ENCODE results near the gene IRF4.
"Not testable (repeated sequence)": the region's sequence is repeated elsewhere in the genome, so short reads cannot be mapped to it uniquely, and the experiment has no call there.

Gene IRF4

GRCh38 chr6:366389-367297 lies 24.9 kb upstream of the IRF4 start:
- DNase-seq, result no peak

DNA sequence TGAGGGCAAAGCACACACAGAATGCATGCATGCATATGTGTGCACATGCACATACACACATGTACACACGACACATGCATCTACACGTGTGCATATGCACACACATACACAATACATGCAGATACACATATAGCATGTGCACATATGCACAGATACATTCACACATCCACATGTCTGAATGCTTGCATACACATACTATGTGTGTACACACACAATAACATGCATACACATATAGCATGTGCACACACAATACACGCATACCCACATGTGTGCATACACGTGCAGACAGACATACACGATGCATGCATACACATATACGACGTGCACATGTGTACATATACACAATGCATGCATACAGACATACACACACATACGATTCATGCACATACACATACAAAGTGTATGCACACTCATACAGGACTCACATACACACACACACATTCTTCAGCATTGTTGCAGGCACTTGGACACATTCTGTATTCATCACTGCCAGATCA lies 24.2 kb upstream of the IRF4 start:
- DNase-seq, result no peak

DNA sequence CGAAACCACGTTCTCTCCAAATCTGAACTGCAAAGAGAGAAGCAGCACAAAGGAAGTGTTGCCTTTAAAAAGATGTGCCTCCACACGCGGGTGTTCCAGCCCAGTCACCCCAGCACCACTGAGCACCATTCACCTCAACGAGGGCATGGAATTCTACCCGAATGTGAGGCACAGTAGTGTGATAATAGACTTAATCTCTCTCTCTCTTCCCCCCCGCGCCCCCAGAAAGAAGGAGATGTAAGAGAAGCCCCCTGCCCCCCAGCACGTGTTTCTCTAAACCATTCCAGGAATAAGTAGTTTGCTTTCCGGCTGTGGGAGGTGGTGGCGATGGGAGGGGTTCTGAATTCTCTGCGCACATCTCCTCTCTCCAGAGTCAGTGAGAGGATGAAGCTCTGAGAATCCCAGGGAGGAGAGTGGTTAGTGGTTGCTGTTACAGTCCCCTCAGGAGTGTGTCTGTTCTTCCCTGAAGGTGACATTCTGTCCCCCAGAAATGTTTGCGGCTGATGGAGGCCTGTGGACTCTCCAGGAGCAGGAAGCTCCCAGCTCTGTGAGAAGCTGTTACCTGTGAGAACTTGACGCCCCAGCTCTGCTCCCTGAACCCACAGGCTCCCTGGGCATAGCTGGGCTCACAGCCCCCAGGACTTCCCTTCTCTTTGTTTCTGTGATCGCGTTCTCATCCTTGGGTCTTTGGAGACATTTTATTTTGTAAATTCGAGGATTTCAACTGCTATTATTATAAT lies 23.5 kb upstream of the IRF4 start:
- DNase-seq, result no peak

DNA sequence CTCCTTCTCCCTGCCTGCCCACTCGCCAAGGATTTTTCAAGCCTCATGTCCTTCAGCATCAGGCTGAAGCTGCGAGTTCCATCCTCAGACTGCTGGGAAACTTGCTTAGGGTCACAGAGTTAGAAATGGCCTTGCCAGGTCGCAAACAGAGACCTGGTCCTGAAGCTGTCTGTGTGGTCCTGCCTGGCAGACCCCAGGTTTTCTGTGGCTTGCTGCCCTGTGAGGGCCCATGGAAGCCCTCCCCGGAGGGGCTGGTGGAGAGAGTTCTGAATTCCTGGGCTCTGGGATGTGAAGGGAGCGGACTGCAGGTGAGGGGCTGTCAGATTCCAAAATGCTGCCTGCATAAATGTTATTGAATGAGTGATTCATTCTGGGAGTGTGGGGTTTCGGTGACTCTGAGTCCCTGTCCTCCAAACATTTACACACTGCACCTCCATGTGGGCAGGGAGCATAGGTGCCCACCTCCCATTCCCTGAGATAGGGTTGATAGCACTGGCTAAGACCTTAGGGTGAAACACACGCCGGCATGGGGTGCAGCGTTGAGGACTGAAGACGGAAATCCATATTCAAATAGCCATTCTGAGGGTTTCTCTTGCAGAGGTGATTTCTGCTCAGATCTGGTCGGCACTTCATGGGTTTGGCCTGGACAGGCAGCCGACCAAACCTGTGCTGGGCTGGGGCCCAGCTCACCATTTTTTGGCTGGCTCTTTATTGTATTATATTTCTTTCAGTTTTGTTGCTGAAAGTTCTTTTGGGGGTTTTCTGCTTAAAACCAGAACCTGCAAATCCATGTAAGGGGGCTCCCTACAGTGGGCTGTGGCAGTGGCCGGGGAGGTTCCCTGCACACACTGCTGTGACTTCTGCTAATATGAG lies 21.8 kb upstream of the IRF4 start:
- no peak for DNase-seq

GRCh38 chr6:370555-370954 lies 21.0 kb upstream of the IRF4 start:
- DNase-seq, result no peak

- DNase-seq, result not testable (repeated sequence)
Observed at GRCh38 chr6:371851-372250, 19.7 kb upstream of the IRF4 start.

- no peak for DNase-seq
Observed at GRCh38 chr6:372336-372911, 19.1 kb upstream of the IRF4 start.

DNA sequence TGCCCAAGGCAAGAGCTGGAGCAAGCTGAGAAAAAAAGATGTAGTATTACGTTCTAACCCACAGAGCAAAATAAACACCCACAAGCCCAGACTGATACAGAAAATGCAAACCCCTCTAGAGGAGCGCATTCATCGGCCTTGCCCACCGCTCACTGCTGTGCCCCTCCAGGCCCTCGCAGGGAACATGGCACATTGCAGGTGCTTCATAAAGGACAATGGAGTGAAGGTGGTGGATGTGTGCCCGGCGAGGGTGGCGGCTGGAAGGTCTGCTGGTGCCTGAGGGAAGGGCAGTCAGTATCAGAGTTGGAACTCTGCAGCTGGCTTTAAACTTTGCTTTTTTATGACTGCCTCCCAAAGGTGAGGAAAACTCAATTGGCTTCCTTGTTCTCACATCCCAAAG lies 18.5 kb upstream of the IRF4 start:
- DNase-seq, result no peak

- no peak for DNase-seq
Observed at GRCh38 chr6:373773-374724, 17.5 kb upstream of the IRF4 start.

- DNase-seq, result no peak
Observed at GRCh38 chr6:374956-375355, 16.6 kb upstream of the IRF4 start.

DNA sequence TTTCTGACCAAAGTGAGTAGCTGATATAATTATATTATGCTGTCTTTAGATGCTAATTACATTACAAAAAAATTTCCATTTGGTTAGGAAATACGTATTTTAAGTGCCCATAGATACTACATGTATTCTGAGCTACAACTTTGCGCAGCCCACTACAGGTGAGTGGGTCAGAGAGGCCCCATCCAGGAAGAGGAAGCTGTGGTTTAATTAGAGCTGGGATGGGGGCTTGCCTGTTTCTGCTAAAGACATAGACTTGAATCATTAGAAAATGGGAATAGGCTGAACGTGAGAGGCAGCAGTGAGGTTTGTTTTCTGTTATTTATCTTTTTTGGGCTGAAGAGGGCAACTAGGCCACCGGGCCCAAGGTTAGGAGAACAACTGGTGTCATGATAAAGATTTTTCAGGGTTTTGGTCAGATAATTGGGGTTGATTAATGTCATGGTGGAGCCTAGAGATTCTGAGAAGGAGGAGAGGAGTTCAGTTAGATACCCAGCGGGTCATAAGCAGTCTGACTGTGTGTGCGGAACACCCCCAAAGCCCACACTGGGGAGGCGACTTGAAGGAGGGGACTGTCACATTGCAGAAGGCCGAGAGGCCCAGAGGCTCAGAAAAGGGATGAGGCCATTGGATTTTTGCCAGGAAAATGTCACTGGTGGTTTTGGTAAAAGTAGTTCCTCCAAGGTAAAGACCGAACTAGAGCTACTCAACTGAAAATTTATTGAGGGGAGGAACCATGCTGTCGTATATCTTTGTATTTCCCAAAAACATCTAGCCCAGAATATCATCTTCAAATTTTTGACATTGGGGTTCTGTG lies 14.5 kb upstream of the IRF4 start:
- DNase-seq, result no peak

DNA sequence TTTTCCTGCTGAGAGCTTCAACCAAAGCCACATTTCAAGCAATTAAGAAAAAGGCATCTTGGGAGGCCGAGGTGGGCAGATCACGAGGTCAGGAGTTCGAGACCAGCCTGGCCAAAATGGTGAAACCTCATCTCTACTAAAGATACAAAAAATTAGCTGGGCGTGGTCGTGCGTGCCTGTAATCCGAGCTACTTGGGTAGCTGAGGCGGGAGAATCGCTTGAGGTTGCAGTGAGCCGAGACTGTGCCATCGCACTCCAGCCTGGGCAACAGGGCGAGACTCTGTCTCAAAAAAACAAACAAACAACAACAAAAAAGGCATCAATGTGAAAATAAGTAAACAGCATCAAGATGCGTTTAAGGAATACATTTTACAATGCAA lies 13.9 kb upstream of the IRF4 start:
- DNase-seq, result not testable (repeated sequence)

- DNase-seq, result no peak
Observed at GRCh38 chr6:378090-378957, 13.2 kb upstream of the IRF4 start.

- no peak for DNase-seq
Observed at GRCh38 chr6:378958-379409, 12.6 kb upstream of the IRF4 start.

DNA sequence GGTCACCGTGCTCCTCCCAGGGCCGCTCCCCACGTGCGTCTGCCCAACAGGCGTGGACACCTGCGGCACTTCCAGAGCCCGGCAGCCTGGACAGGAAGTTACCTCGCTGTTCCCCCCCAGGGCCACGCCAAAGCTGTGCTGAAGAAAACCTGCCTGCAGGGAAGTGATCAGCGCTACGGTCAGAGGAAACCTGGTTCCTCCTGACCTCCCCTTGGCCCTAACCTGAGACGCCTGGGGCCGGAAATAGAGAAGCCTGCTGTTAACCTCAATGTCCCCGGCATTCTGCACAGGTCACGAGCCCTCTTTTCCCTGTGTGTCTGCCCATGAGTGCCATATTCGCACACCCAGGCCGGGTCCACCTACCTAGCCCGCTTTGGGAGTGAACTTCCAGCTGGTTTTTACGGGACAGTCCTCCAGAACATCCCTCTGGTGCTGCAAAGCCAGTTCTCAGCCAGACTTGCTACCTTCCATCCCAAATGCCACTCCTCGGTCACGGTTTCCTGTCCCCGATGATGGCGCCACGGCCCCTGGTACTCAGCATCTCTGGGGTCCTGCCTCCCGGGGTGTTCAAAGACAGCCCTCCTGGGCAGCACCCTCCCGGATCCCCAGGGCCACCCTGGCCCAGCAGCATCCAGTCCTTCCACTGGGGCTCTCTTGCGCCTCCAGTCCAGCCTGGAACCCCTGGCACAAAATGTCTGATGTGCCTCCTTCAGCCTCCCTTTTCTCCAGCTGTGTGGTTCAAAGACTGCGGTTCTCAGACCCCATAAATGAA lies 12.0 kb upstream of the IRF4 start:
- DNase-seq, result no peak

DNA sequence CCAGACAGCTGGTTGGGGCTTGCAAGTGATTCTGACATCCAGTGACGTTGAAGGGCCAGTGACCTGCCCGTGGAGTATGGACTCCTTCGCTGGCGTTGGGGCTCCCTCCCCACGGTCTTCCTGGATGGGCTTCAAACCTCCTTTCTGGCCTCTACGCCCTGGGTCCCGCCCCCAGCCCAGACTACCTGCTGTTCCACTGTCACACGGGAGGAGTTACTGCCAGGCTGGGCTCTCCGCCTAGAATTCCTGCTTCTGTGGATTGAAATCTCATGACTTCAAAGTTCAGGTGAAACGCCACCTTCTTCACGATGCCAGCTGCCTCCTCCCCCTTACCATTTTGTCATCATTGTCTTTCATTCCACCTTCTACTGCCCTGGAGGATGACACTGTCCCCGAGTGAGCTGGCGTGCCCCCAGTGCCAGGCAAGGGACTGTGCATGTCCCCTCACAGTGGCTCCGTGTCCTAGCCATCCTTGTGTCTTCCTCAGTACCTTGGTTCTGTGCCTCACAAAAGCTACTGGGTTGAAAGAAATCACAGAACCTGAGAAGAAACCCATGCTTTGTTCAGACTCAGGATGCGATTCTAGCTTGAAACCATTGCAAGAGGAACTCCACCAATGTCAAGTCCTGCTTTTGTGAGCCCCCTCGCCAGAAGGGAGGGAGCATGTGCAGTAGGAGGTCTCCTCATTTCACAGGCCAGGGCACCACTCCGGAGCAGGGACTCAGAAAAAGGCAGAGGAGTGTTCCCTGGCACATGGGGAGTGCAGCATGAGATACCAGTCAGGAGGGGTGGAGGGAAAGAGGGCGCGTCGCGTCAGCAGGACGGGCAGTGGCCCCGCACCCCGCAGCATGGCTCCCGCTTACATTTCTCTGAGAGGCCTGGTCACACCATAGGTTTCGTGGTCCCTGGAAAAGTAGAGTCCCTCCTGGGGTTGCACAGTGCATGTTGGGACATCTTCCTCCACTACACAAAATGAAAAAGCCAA lies 11.0 kb upstream of the IRF4 start:
- DNase-seq, result no peak

DNA sequence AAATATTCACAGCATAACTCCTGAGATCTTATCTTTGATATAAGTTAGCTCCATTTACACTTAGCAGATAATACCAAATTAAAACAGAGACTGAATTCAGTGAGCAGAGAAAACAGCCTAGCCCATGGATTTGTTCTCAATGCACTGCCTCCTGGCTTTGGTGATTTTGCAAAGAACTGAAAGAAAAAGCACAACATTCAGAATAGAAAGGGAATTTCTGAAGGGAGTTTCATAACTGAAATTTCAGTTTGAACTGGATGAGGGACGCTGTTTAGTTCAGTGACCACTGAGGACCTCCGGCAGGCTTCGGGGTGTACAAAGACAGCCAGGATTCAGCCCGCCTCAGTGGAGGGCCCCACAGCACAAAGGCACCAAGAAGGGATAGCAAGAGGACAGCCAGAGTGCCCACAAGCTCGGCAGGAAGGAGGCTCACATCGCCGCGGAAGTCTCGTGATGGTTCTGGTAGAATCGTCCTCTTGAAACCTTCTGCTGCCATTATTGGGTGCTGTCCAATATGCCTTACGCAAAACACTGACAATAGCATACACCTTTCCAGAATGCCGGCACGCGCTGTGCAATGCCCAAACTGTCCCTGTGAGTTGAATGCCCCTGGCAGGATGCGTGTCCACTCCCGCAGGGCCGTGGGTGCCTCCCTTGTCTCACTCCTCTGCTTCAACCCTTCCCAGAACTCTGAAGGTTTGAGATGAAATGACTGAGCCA lies 9.7 kb upstream of the IRF4 start:
- no peak for DNase-seq

All from effector CD4-positive, alpha-beta T cell (primary cell).